ENCODE measurements around the gene LTBP1.
"Not testable (repeated sequence)": the region's sequence is repeated elsewhere in the genome, so short reads cannot be mapped to it uniquely, and the experiment has no call there.

LTBP1 gene

DNA sequence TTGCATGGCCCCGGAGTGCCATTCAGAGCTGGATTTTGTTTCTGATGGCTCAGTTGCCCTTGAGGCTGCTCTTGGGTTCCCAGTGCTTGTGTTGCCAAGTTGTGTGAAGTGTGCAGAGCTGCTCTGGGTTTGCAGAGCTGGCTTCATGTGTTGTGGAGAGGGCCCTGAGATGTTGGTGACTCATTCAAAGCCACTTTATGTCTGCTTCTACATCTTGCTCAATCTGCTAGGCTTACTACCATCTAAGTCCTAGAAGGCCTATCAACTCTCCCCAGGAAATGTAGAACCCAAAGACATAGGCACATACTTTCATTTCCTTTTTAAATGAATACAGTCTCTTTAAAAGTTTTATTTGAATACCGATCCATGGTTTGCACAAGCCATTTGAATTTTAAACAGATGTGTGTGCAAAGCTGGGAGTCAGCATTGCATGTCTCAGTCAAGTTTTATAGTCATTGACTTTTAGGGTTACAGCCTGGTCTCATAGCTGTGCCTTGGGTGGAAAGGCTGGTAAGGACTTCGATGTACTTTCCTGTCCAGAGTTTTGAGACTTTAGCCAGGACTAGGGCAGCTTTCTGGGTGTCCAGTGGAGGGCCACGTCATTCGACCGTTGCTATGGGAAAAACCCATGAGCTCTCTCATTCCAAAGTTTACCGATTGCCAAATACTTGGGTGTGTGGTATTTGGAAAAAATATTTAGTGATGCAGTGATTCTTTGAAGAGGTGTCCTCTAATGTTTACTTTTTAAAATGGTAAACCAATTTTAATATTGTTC is 105.0 kb downstream of the LTBP1 start:
- no peak for DNase-seq

DNA sequence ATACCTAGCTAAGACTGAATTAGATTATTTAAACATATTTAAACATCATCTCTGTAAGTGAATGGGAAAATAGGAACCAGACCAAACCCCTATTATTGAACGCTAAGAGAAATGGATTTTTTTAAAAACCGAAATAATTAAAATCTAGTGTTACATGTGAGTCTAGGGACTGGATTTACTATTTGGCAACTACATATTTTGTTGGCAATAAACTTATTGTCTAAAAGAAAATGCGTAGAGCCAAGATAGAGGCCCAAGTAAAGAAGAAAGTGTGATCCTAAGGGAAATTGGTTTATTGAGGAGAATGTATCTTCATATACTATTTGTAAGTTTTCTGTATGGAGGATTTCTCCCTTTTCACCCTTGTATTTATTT is 105.6 kb downstream of the LTBP1 start:
- DNase-seq, result no peak

DNA sequence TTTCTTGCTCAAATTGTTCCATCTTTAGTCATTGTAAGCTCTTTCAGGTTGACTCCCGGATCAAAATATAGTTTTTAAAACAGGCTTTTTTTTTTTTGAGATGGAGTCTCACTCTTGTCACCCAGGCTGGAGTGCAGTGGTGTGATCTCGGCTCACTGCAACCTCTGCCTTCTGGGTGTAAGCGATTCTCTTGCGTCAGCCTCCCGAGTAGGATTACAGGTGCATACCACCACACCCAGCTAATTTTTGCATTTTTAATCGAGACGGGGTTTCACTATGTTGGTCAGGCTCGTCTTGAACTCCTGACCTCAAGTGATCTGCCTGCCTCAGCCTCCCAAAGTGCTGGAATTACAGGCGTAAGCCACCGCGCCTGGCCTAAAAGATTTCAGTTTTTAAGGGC is 106.0 kb downstream of the LTBP1 start:
- DNase-seq, result not testable (repeated sequence)

DNA sequence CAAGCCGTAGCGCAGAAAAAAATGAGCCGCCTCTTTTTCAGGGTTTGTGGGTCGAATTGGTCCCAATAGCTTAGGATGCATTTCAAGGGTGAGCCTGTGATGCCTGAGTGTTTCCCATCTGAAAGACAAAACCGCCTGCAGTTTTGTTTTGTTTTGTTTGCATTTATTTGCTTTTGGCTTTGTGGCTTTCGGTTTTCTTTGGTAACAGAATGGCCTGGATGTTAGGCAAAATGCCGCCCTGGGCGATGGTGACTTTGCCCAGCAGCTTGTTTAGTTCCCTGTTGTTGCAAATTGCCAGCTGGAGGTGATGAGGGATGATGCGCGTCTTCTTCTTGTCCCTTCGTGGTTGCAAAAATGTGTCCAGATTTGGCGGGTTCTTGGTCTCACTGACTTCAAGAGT is 109.4 kb downstream of the LTBP1 start:
- no peak for DNase-seq

DNA sequence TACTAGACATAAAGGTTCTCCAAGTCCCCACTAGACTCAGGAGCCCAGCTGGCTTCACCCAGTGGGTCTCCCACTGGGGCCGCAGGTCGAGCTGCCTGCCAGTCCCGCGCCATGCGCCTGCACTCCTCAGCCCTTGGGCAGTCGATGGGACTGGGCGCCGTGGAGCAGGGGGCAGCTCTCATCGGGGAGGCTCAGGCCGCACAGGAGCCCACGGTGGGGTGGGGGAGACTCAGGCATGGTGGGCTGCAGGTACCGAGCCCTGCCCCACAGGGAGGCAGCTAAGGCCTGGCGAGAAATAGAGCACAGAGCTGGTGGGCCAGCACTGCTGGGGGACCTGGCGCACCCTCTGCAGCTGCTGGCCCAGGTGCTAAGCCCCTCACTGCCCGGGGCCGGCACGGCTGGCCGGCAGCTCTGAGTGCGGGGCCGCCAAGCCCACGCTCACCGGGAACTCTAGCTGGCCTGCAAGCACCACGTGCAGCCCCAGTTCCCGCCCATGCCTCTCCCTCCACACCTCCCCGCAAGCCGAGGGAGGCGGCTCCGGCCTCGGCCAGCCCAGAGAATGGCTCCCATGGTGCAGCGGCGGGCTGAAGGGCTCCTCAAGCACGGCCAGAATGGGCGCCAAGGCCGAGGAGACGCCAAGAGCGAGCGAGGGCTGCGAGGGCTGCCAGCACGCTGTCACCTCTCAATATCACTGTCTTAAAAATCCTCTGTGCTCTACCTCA is 110.7 kb downstream of the LTBP1 start:
- DNase-seq, result not testable (repeated sequence)

DNA sequence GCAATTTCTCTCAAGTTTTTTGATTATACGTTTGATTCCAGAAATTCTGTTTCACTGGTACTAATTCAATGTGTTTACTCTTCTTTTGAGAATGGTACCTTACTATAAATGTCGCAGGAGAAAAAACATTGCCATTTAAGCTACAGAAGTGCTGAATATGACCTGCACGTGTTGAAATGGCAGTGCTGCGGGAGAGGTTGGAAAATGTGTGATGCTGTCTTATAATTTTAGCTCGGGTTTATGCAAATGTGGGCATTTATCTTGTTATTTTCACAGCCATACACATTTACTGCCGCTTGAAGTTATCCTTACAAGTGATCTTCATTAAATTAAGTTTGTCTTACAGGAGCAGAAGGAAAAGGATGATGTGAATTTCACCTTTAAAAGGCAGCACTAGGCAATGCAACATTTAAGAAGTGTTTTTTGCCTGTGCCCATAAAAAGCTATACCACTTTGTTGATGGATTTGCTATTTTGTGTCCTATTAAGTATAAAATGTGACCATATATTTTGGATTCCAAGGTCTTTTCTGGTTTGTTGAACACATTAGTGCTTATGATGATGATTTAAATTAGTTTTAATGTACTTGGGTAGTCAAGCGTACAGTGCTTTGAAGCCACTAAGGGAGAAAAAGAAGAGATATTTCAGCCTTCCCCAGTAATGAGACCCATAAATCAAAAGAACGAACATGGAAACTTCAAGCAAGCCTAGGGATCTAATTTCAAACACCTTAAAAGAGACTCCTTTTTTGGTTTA is 112.1 kb downstream of the LTBP1 start:
- no peak for DNase-seq

DNA sequence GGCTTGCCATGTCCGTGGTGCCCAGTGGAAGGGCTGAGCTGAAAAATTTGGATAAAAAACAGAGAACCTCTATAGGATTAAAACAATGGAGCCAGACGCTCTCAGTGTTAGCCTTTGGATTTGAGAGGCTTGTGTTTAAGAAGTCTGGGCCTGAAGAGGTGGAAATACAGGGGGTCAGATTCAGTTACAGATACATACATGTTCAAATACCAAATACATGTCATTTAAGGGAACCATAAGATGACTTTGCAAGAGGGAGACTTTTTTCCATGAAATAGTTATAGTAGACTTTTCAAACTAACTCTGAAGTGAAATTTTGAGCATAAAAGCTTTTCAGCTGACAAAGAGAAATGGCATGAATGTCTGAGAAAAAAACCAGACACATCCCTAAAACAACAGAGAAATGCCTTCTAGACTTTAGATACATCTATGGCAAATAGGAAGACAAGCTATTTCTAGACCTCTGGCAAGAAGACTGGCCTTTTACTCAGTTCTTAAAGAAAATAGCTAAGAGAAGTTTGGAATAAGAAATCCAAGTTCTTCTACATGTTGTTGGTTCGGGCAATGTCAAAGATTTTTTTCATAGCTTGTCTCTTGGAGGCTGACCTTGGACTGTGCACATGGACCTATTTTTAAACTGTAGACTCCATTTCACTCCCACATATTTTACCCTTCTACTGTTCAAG is 112.9 kb downstream of the LTBP1 start:
- no peak for DNase-seq

DNA sequence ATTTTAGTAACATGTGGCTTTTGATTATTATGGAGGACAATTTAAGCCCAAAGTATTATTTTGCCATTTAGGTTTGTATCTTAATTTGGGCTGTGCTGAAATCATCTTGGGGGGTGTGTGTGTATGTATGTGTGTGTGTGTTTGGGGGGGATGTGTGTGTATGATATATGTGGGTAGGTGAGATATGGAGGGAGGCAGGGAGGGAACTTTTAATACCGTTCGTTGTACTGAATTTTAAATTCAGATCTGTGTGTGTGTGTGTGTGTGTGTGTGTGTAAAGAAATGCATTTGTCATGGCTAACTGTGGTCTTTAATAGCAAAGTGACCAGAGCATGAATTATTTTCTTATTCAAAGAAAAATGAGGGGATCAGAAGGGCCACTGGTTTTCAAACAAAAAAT is 113.7 kb downstream of the LTBP1 start:
- DNase-seq, result no peak

DNA sequence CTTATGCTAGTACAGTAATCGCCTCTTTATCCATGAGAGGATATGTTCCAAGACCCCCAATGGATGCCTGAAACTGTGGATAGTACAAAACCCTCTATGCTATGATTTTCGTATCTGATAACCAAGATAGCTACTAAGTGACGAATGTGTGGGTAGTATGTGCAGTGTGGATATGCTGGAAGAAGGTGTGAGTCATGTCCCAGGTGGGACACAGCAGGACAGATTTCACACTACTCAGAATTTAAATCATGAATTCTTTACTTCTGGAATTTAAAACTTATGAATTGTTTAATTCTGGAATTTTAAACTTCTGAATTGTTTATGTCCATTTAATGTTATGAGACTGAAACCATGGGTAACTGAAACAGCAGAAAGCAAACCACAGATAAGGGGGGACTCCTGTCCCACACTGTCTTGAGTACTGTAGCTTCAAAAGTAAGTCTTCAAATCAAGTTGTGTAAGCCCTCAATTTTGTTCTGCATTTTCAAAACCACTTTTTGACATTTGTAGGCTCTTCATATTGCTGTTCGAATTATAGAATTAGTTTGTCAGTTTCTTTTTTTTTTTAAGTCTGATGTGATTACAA is 116.0 kb downstream of the LTBP1 start:
- no peak for DNase-seq

DNA sequence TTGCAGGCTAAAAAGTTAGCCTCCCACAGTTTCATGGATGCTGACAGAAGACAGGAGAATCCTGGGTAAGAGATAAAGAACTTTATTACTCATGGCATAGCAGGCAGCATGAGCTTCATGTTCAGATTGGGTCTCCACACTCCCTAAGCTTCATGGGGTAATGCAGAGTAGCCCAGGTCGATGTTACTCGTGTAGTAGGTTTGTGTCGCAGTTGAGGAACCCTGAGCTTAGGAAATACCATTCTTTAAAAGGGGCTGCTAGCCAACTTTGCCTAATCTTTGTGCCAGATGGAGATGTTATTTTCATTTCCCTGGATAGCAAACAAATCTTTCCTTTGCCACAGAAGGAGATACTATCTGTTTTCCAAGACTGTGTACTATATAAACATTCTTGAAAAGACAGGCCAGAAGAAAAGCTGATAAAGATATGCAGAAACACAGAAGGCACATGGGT is 117.6 kb downstream of the LTBP1 start:
- DNase-seq, result no peak

DNA sequence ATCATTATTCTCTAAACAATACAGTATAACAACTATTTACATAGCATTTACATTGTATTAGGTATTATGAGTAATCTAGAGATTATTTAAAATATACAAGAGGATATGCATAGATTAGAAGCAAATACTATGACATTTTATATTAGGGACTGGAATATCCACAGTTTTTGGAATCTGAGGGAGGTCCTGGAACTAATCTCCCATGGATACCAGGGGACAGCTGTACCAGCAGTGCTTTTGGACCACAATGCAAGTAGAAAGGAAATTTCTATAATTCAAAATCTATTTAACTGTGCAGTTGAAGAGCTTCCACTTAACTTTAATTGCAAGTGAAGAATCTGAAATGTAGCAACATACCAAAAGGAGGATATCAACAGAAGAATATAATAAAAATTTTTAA is 120.8 kb downstream of the LTBP1 start:
- DNase-seq, result no peak

DNA sequence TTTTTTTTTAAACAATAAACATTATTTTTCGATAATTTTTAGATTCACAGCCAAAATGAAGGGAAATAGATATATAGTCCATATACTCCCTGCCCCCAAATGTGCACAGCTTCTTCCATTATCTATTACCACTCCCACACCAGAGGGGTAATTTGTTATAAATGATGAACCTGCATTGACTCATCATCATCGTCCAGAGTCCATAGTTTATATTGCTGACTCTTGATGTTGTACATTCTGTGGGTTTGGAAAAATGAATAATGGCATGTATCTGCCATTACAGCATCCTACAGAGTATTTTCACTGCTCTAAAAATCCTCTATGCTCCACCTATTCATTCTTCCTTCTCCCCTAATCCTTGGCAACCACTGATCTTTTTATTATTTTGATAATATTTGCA is 121.5 kb downstream of the LTBP1 start:
- no peak for DNase-seq

DNA sequence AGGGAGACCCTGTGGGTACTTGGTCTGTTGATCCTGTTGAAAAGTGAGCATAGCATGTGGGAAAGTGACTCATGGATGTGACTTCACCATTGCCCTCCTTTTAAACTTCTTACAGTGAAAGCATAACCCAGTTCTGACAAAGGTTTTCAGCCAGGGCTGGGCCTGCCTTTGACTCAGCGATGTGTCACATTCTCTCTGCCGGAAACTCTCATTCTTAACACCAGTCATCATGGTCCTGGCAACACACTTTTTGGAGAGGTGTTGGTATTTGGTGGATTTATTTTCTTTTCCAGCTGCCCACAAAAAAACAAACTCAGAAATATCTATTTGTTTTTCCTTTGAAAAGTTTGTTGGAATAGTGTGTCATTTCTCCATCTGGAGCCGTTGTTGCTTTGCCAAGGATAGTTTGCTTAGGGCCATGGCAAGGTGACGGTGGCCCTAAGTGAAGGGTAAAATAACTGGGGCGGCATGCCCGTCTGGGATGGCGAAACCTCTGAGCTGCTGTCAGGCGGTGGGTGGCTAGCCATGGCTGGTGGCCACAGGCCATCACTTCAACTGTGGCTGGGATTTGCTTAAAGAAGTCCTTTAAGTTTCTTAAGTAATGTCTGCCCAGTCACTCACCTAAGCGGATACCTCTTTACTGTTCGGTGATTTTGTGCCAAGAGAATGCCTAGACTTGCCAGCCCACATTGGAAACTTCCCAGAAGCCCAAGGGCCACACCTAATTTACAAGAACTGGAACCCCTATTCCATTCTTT is 123.3 kb downstream of the LTBP1 start:
- peak; percentile 25 for DNase-seq

DNA sequence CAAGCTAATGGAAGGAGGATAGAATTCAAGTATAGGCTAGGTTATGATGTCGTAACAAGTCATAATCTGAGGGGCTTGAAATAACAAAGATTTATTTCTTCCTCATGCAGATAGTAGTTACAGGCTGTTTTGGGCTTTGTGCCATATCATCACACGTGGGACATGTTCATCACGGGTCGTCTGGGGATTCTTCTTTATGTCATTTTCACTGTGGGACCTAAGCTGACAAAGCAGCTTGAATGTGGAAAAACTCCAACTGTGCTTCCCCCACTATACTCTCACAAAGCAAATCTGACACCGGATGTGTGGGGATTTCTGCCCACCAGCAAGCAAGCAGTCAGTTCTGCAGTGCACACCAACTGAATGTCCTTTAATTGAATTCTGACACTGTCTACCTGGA is 124.8 kb downstream of the LTBP1 start:
- DNase-seq, result no peak

DNA sequence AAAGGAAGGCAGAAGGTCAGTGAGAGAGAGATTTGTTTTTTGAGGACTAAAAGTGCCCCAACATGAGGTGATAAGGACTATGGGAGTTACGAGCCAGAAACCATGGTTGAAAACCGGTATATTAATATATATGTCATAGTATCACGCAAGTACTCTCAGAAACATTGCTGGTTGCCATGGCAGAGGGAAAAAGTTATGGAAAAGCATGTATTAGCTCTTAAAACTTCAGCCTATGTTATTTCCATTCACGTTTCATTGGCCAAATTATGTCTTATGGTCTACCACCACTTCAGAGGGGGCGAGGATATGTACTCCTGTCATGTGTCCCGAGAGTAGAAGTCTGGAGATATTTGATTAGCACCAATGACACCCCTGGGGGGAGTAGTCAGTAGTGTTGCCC is 125.9 kb downstream of the LTBP1 start:
- DNase-seq, result no peak

DNA sequence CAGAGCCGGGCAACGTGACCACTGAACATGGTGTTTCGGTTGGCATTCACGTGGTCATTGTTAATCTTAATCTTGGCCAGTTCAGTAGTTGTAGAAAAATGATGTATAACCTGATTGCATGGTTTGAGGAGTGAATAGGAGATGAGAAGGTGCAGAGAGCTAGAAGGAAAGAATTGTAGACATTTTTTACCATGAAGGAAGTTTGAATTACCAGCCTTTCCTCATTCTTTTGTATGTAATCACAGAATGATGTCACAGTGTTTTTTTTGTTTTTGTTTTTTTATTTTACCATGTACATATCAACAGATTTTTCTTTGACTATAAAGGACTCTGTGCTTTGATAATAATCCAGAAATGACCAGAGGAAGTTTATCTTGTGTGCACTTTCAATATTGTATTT is 126.3 kb downstream of the LTBP1 start:
- DNase-seq, result no peak

DNA sequence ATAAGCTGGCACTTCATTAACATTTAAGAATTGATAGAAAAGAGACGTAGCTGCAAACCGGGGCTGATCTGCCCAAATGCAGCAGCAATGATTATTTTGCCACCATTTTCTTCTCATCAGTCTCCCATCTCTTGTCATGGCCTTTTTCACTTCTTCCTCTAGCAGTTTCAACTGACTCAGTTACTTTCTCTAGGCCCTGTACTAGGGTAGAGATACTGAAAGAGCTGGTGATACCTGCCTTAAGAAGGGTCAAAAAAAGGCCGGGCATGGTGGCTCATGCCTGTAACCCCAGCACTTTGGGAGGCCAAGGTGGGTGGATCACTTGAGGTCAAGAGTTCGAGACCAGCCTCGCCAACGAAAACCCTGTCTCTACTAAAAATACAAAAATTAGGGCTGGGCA is 127.4 kb downstream of the LTBP1 start:
- no peak for DNase-seq

DNA sequence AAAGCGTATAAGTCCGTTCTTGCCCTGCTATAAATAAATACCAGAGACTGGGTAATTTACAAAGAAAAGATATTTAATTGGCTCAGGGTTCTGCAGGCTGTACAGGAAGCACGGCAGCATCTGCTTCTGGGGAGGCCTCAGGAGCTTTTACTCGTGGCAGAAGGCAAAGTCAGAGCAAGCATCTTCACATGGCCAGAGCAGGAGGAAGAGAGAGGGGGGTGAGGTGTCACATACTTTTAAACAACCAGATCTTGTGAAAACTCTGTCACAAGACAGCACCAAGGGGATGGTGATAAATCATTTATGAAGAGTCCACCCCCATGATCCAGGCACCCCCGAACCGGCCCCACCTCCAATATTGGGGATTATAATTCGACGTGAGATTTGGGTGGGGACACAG is 130.6 kb downstream of the LTBP1 start:
- no peak for DNase-seq

DNA sequence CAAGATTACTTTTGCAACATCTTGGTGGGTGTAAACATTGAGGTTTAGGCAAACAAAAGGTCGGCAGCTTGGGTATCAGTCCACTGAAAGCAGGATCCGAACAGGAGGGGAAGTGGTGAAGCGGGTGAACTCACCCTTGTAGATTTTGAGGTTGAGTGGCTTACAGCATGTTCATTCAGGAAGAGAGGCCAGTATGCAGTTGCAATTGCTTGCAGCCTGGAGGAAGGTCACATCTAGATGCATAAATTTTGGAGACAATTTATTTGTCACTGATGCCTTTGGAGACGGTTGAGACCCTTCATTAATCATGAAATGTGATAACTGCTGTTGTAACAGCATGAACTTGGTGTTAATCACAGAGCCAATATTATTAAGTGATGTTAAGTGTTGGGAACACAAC is 131.1 kb downstream of the LTBP1 start:
- peak; percentile 5 for DNase-seq

DNA sequence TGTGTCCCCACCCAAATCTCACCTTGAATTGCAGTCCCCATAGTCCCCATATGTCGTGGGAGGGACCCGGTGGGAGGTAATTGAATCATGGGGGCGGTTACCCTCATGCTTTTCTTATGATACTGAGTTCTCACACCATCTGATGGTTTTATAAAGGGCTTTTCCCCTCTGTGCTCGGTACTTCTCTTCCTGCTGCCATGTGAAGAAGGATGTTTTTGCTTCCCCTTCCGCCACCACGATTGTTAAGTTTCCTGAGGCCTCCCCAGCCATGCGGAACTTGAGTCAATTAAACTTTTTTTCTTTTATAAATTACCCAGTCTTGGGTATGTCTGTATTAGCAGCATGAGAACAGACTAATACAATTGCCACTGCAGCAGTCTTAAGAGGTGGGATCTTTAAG is 134.9 kb downstream of the LTBP1 start:
- DNase-seq, result no peak

DNA sequence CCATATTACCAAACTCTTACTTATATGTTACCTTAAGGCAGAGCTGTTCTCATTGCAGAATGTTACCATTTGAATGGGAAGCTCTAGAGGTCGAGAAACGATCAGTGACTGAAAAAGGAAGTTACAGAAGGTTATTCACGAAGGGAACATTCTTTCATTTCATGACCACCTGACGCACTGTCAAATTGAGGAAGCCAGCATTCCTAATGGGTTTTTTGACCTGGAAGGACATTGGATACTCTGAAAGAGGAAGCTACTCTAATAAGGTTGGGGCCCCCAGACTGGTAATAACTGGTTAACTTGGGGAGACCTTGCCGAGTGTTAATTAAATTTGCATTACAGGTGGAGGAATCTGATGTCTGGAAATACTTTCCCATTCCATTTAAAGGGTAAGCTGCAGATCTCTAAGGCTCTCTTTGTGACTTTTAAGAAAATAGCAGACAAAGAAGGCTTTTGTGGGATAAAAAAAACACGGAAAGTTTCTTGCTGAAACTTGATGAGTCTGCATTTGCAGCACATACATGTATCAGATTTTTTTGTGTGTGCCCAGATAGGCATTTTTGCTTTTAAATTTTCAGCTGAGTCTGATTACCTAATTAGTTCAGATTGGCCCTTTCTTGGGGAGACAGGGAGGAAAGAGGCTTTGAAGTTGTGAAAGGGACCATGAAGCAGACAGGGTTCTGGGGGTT is 137.1 kb downstream of the LTBP1 start:
- no peak for DNase-seq

DNA sequence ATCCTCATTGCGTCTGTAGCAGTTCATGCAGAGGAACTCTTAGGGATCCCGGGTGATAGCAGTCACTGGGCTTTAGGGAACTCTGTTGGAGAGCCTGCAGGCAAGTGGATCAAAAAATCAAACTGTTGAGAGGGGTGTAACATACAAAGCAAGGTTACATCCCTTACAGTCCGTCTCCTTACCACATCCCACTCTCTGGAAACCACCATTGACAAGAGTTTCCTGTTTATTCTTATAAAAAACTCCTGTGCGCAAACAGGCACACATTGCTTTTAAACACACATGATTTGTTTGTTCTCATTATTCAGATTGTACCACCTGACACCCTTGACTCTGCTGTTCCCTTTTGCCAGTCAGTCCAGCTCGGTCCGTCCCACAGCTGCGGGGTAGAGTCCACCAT is 137.7 kb downstream of the LTBP1 start:
- DNase-seq, result no peak
